Adrenal gland (tissue), 12 donors: ENCODE results near the gene EZH1. TPM values are rescaled to one million over a fixed set of nuclear protein-coding genes. Genes with fewer than 3 reads are reported as not detected.

Experiments used
- DNase-seq, 7 donors: peaks; one replicate each; pipeline ENCODE4 v3.0.0-alpha.2; 2019 to 2020
- H3K27ac ChIP-seq, 5 donors: fragments of 200-600 bp; sonication (generic) in 4 of 5; 1 replicate in 3 of 5; 2 replicates in 2 of 5; pipeline versions ENCODE4 v1.5.1 to v1.8.0; 2016 to 2020; ENCODE audit warnings: mild to moderate bottlenecking in 1 of 5
- H3K27me3 ChIP-seq: fragments of 200-600 bp; 2 replicates; pipeline ENCODE4 v1.8.0; 2021
- H3K36me3 ChIP-seq, 2 donors: fragments of 200-600 bp; replicated peaks in 1 of 2; 1 replicate in 1 of 2; 2 replicates in 1 of 2; pipeline versions ENCODE4 v1.5.1 to v1.8.0; 2018 to 2022
- H3K4me1 ChIP-seq, 2 donors: fragments of 200-600 bp; replicated peaks in 1 of 2; 1 replicate in 1 of 2; 2 replicates in 1 of 2; pipeline versions ENCODE4 v1.5.1 to v1.8.0; 2018 to 2021
- H3K4me3 ChIP-seq, 4 donors: fragments of 200-600 bp; sonication (generic) in 3 of 4; one replicate each; pipeline ENCODE4 v1.5.1; 2016 to 2018
- H3K9me3 ChIP-seq, 3 donors: fragments of 200-600 bp; sonication (generic) in 1 of 3; replicated peaks in 1 of 3; 1 replicate in 2 of 3; 2 replicates in 1 of 3; pipeline versions ENCODE4 v1.5.1 to v1.8.0; 2016 to 2021
- CTCF ChIP-seq, 6 experiments: fragments of 450-650 bp in 4 of 6; fragments of 200-600 bp in 2 of 6; sonication (generic) in 1 of 6; IDR thresholded peaks; 1 replicate in 5 of 6; 2 replicates in 1 of 6; pipeline versions ENCODE4 v1.5.1 to v1.8.0; 2016 to 2021; ENCODE audit warnings: antibody characterized with exemption in 6 of 6, mild to moderate bottlenecking in 2 of 6, moderate library complexity in 1 of 6
- POLR2A ChIP-seq, 2 donors: fragments of 450-650 bp; IDR thresholded peaks; one replicate each; pipeline ENCODE4 v1.6.1; 2017; ENCODE audit warnings: antibody characterized with exemption in 2 of 2, mild to moderate bottlenecking in 2 of 2, moderate library complexity in 1 of 2
- WGBS, 4 donors: extraction: QIAGEN DNeasy Blood & Tissue Kit in 2 of 4; methylation state at CpG; one replicate each; pipeline versions ENCODE4 v1.1.5 to v1.1.7; 2013 to 2017; 5-methylcytosine and 5-hydroxymethylcytosine counted together
- intact Hi-C, 2 donors: fragments of 100-400 bp; cut with DNase I; formaldehyde crosslinking; loops; one replicate each; pipeline versions ENCODE4 v1.14.1 to v1.15.0; 2022 to 2023
- microRNA-seq, 3 donors: library from miRNA; unstranded; fragments of <30 nt; microRNA quantifications; one replicate each; pipeline ENCODE4, GENCODE V29; 2017 to 2020
- polyA plus RNA-seq, 3 donors: library from polyadenylated mRNA; stranded (reverse); fragments of 200-250 nt in 2 of 3; fragments of 350-450 nt in 1 of 3; fragmentation: Illumina TruSeq in 1 of 3; extraction: RNeasy Lipid Tissue Mini Kit (QIAGEN cat#74804) in 1 of 3; gene quantifications; one replicate each; pipeline ENCODE4 v1.2.3, GENCODE V29; 2013 to 2014
- small RNA-seq, 2 donors: library from RNA; depleted of rRNA; stranded (forward); fragments of <200 nt; gene quantifications; one replicate each; pipeline ENCODE3, GENCODE V24; 2016
- total RNA-seq, 9 donors: library from RNA; depleted of rRNA in 4 of 9; stranded (reverse); fragments of >200 nt in 4 of 9; fragments of 120-200 nt in 1 of 9; fragmentation: NEBNext Ultra II Directional in 1 of 9; extraction: Animal tissue kit (Norgen Biotek cat#: 25700) in 1 of 9; gene quantifications; one replicate each; pipeline versions ENCODE4 v1.1.0 to v1.2.4, GENCODE V29; 2013 to 2023
- donor health status: healthy with polysubstance abuse.
- donor health status: Bipolar disorder and iron deficiency.
- donor health status: DM: yes; HTN: yes; CAD: no.
- donor health status: DM: no; HTN: no; CAD: no.
- donor health status: DM: no; HTN: no; CAD: no.
- donor health status: DM: yes; HTN: yes; CAD: no.

The EZH1 gene
- total and polyA plus RNA-seq, 12 donors: 17.6 to 49.1 (median 29.5) TPM

GRCh38 chr17:42651392-42651791, 93.4 kb downstream of the EZH1 start:
- WGBS, 4 donors: 50 to 74% (median 72%) methylated on average over 4 of the region's 4 CpGs
- no peak for DNase-seq
- intact Hi-C loops: no loop called here
- no peaks in the 10 kb centered on the region for H3K27me3 ChIP-seq
- H3K9me3 ChIP-seq: no peaks in the 10 kb centered on the region
- H3K4me3 ChIP-seq: no peak overlapping the region
- no peak overlapping the region for H3K27ac ChIP-seq
- TF ChIP-seq POLR2A (IDR thresholded peaks at IDR 0.05) (no peak), CTCF (IDR thresholded peaks at IDR 0.05) (no peak)
- no peaks in the 10 kb centered on the region for H3K36me3 ChIP-seq
- H3K4me1 ChIP-seq: no peaks in the 10 kb centered on the region

Small RNA genes lying within 50 kb of the gene (microRNA-seq; reads per million reads assigned to microRNA genes)
- 0.85 to 1.5 (median 1.3) reads per million in 3 donors for gene MIR6780A

Small RNA genes lying within 50 kb of the gene (small RNA-seq; reads per million reads assigned to genes)
- gene HMGN2P15 (0 reads per million in 2 donors), gene MIR6780A (0 to 0.33 reads per million in 2 donors)

Other genes with a start within 250 kb of the EZH1 start
- 100 to 1,000 TPM in 1 of 9 donors, 10 to 100 TPM in 8; 32.9 to 115 (median 64.3) TPM for gene NAGLU, start 208.8 kb downstream of the EZH1 start, total RNA-seq
- 10 to 100 TPM; 12.4 to 47.4 (median 39.5) TPM for gene NAGLU, start 208.8 kb downstream of the EZH1 start, polyA plus RNA-seq
- 1 to 10 TPM in 8 of 9 donors, under 1 TPM in 1; 0.60 to 3.0 (median 1.9) TPM for gene HSD17B1, start 192.1 kb downstream of the EZH1 start, total RNA-seq
- gene HSD17B1, start 192.1 kb downstream of the EZH1 start, polyA plus RNA-seq: 1 to 10 TPM in 2 of 3 donors, under 1 TPM in 1; 0.22 to 7.6 (median 3.6) TPM
- gene COASY, start 182.9 kb downstream of the EZH1 start, total RNA-seq: 100 to 1,000 TPM in 4 of 9 donors, 10 to 100 TPM in 5; 46.8 to 148 (median 67.8) TPM
- 100 to 1,000 TPM in 2 of 3 donors, 10 to 100 TPM in 1; 65.5 to 192 (median 130) TPM for gene COASY, start 182.9 kb downstream of the EZH1 start, polyA plus RNA-seq
- 10 to 100 TPM; 34.2 to 58.8 (median 47.0) TPM for gene MLX, start 177.9 kb downstream of the EZH1 start, total RNA-seq
- gene MLX, start 177.9 kb downstream of the EZH1 start, polyA plus RNA-seq: 10 to 100 TPM; 46.0 to 95.0 (median 52.6) TPM
- gene PSMC3IP, start 167.3 kb downstream of the EZH1 start, total RNA-seq: 1 to 10 TPM in 8 of 9 donors, not detected in 1; 1.2 to 7.7 (median 1.9) TPM
- 1 to 10 TPM; 3.1 to 3.9 (median 3.5) TPM for gene PSMC3IP, start 167.3 kb downstream of the EZH1 start, polyA plus RNA-seq
- 100 to 1,000 TPM in 1 of 9 donors, 10 to 100 TPM in 8; 57.6 to 167 (median 81.6) TPM for gene RETREG3, start 135.7 kb downstream of the EZH1 start, total RNA-seq
- gene RETREG3, start 135.7 kb downstream of the EZH1 start, polyA plus RNA-seq: 10 to 100 TPM; 27.1 to 30.6 (median 28.2) TPM
- gene TUBG1, start 135.4 kb downstream of the EZH1 start, total RNA-seq: 10 to 100 TPM; 22.9 to 90.0 (median 39.2) TPM
- gene TUBG1, start 135.4 kb downstream of the EZH1 start, polyA plus RNA-seq: 10 to 100 TPM; 30.5 to 70.3 (median 40.3) TPM
- 10 to 100 TPM; 14.5 to 63.9 (median 43.7) TPM for gene TUBG2, start 85.8 kb downstream of the EZH1 start, total RNA-seq
- gene TUBG2, start 85.8 kb downstream of the EZH1 start, polyA plus RNA-seq: 10 to 100 TPM; 19.3 to 65.1 (median 49.6) TPM
- gene PLEKHH3, start 68.0 kb downstream of the EZH1 start, total RNA-seq: 10 to 100 TPM in 8 of 9 donors, 1 to 10 TPM in 1; 7.8 to 63.7 (median 45.3) TPM
- gene PLEKHH3, start 68.0 kb downstream of the EZH1 start, polyA plus RNA-seq: 10 to 100 TPM in 2 of 3 donors, 1 to 10 TPM in 1; 1.8 to 73.2 (median 49.6) TPM
- gene CCR10, start 63.2 kb downstream of the EZH1 start, total RNA-seq: 1 to 10 TPM in 6 of 9 donors, under 1 TPM in 3; 0.39 to 7.9 (median 3.3) TPM
- gene CCR10, start 63.2 kb downstream of the EZH1 start, polyA plus RNA-seq: 1 to 10 TPM in 2 of 3 donors, under 1 TPM in 1; 0.31 to 3.6 (median 1.7) TPM
- gene CNTNAP1, start 62.5 kb downstream of the EZH1 start, total RNA-seq: 10 to 100 TPM in 2 of 9 donors, 1 to 10 TPM in 7; 1.8 to 31.9 (median 4.0) TPM
- 10 to 100 TPM in 1 of 3 donors, 1 to 10 TPM in 2; 1.6 to 12.5 (median 5.7) TPM for gene CNTNAP1, start 62.5 kb downstream of the EZH1 start, polyA plus RNA-seq
- 10 to 100 TPM in 7 of 9 donors, 1 to 10 TPM in 2; 4.6 to 35.4 (median 16.1) TPM for gene RAMP2, start 16.2 kb upstream of the EZH1 start, total RNA-seq
- 10 to 100 TPM; 23.1 to 67.5 (median 37.9) TPM for gene RAMP2, start 16.2 kb upstream of the EZH1 start, polyA plus RNA-seq
- 100 to 1,000 TPM in 1 of 9 donors, 10 to 100 TPM in 8; 43.2 to 135 (median 52.6) TPM for gene VPS25, start 28.4 kb upstream of the EZH1 start, total RNA-seq
- 10 to 100 TPM; 25.7 to 63.4 (median 37.0) TPM for gene VPS25, start 28.4 kb upstream of the EZH1 start, polyA plus RNA-seq
- gene WNK4, start 35.6 kb upstream of the EZH1 start, total RNA-seq: under 1 TPM in 4 of 9 donors, not detected in 5; 0.18 to 0.46 (median 0.30) TPM
- gene WNK4, start 35.6 kb upstream of the EZH1 start, polyA plus RNA-seq: under 1 TPM; 0.05 to 0.08 (median 0.07) TPM
- gene COA3, start 53.7 kb upstream of the EZH1 start, total RNA-seq: 100 to 1,000 TPM in 3 of 9 donors, 10 to 100 TPM in 6; 65.3 to 231 (median 84.8) TPM
- gene COA3, start 53.7 kb upstream of the EZH1 start, polyA plus RNA-seq: 10 to 100 TPM; 55.6 to 98.2 (median 91.1) TPM
- 1 to 10 TPM in 2 of 9 donors, under 1 TPM in 2, not detected in 5; 0.28 to 8.2 (median 0.96) TPM for gene CNTD1, start 53.8 kb upstream of the EZH1 start, total RNA-seq
- under 1 TPM; 0.24 to 0.32 (median 0.27) TPM for gene CNTD1, start 53.8 kb upstream of the EZH1 start, polyA plus RNA-seq
- 100 to 1,000 TPM in 5 of 9 donors, 10 to 100 TPM in 4; 70.1 to 235 (median 104) TPM for gene BECN1, start 79.2 kb upstream of the EZH1 start, total RNA-seq
- 10 to 100 TPM; 27.0 to 76.6 (median 33.1) TPM for gene BECN1, start 79.2 kb upstream of the EZH1 start, polyA plus RNA-seq
- gene PSME3, start 88.4 kb upstream of the EZH1 start, total RNA-seq: 100 to 1,000 TPM in 3 of 9 donors, 10 to 100 TPM in 6; 45.8 to 136 (median 85.1) TPM
- gene PSME3, start 88.4 kb upstream of the EZH1 start, polyA plus RNA-seq: 100 to 1,000 TPM in 1 of 3 donors, 10 to 100 TPM in 2; 18.5 to 149 (median 25.4) TPM
- 1 to 10 TPM in 6 of 9 donors, under 1 TPM in 3; 0.60 to 2.2 (median 1.4) TPM for gene AOC2, start 99.5 kb upstream of the EZH1 start, total RNA-seq
- 1 to 10 TPM in 2 of 3 donors, under 1 TPM in 1; 0.95 to 1.6 (median 1.4) TPM for gene AOC2, start 99.5 kb upstream of the EZH1 start, polyA plus RNA-seq
- 100 to 1,000 TPM in 2 of 9 donors, 10 to 100 TPM in 7; 21.6 to 133 (median 83.7) TPM for gene AOC3, start 106.2 kb upstream of the EZH1 start, total RNA-seq
- gene AOC3, start 106.2 kb upstream of the EZH1 start, polyA plus RNA-seq: 10 to 100 TPM; 32.4 to 63.9 (median 59.7) TPM
- gene G6PC1, start 155.8 kb upstream of the EZH1 start, total RNA-seq: under 1 TPM in 3 of 9 donors, not detected in 6; 0.11 to 0.18 (median 0.18) TPM
- under 1 TPM in 1 of 3 donors, not detected in 2; 0.09 TPM for gene G6PC1, start 155.8 kb upstream of the EZH1 start, polyA plus RNA-seq
- gene AARSD1, start 219.4 kb upstream of the EZH1 start, total RNA-seq: 10 to 100 TPM; 16.4 to 60.7 (median 35.1) TPM
- gene AARSD1, start 219.4 kb upstream of the EZH1 start, polyA plus RNA-seq: 100 to 1,000 TPM in 2 of 3 donors, 10 to 100 TPM in 1; 49.0 to 206 (median 121) TPM
- under 1 TPM in 3 of 9 donors, not detected in 6; 0.18 to 0.67 (median 0.28) TPM for gene PTGES3L, start 235.0 kb upstream of the EZH1 start, total RNA-seq
- under 1 TPM; 0.61 to 0.72 (median 0.62) TPM for gene PTGES3L, start 235.0 kb upstream of the EZH1 start, polyA plus RNA-seq
- 10 to 100 TPM; 14.3 to 29.7 (median 17.4) TPM for gene RUNDC1, start 235.5 kb upstream of the EZH1 start, total RNA-seq
- gene RUNDC1, start 235.5 kb upstream of the EZH1 start, polyA plus RNA-seq: 10 to 100 TPM in 2 of 3 donors, 1 to 10 TPM in 1; 7.6 to 20.6 (median 10.3) TPM